ENCODE measurements around the gene HERC4. TPM values are rescaled to one million over a fixed set of nuclear protein-coding genes. Genes with fewer than 3 reads are reported as not detected.

The HERC4 gene
- total and polyA plus RNA-seq, 2 donors (not counting 1 experiment from before 2014, with no cell fraction given), result 53.1 to 140 TPM

- H3K4me2 ChIP-seq (ENCODE audit: extremely low read depth, insufficient read depth, low read length), result no peak overlapping the region
- peaks cover 9% of the 10 kb centered on the region for H3K4me1 ChIP-seq (ENCODE audit: control insufficient read depth, extremely low read depth, insufficient read depth, low read length)
- TF ChIP-seq EZH2 (IDR thresholded peaks at IDR 0.05; ENCODE audit: low read length, missing control alignments), result no peak
- H3K27me3 ChIP-seq (ENCODE audit: control insufficient read depth, insufficient read depth, low read length), result no peaks in the 10 kb centered on the region
- no peaks in the 10 kb centered on the region for H3K79me2 ChIP-seq (ENCODE audit: control insufficient read depth, insufficient read depth, low read length)
- no peak overlapping the region for H3K4me3 ChIP-seq (replicated peaks in 1 of 4; ENCODE audit: control extremely low read depth in 1 of 4, insufficient read depth in 1 of 4, low read depth in 3 of 4, low read length in 4 of 4)
- DNase-seq (ENCODE audit: low read depth in 2 of 2), result no peak
- H3K9me3 ChIP-seq (ENCODE audit: control insufficient read depth, insufficient read depth, low read depth, low read length), result no peaks in the 10 kb centered on the region
- H4K20me1 ChIP-seq (ENCODE audit: control insufficient read depth, extremely low read depth, insufficient read depth, low read length), result no peaks in the 10 kb centered on the region
- no peaks in the 10 kb centered on the region for H3K36me3 ChIP-seq (ENCODE audit: control insufficient read depth, insufficient read depth, low read length)
- no peak overlapping the region for H3K27ac ChIP-seq (ENCODE audit: insufficient read depth, low read length)
- no peak overlapping the region for H2AFZ ChIP-seq (ENCODE audit: low read length)
- no peak overlapping the region for H3K9ac ChIP-seq (ENCODE audit: insufficient read depth, low read length)
Measured at GRCh38 chr10:68103901-68104300, 28.8 kb upstream of the HERC4 start.

GRCh38 chr10:68103261-68103878 is 28.3 kb upstream of the HERC4 start:
- Histone ChIP-seq H2AFZ (ENCODE audit: low read length) (no peak overlapping the region), H3K9ac (ENCODE audit: insufficient read depth, low read length) (no peak overlapping the region), H3K79me2 (ENCODE audit: control insufficient read depth, insufficient read depth, low read length) (no peaks in the 10 kb centered on the region), H3K27me3 (ENCODE audit: control insufficient read depth, insufficient read depth, low read length) (no peaks in the 10 kb centered on the region), H3K27ac (ENCODE audit: insufficient read depth, low read length) (no peak overlapping the region), H3K4me2 (ENCODE audit: extremely low read depth, insufficient read depth, low read length) (no peak overlapping the region), H3K4me3 (replicated peaks in 1 of 4; ENCODE audit: control extremely low read depth in 1 of 4, insufficient read depth in 1 of 4, low read depth in 3 of 4, low read length in 4 of 4) (no peak overlapping the region), H3K4me1 (ENCODE audit: control insufficient read depth, extremely low read depth, insufficient read depth, low read length) (peaks cover 9% of the 10 kb centered on the region), H4K20me1 (ENCODE audit: control insufficient read depth, extremely low read depth, insufficient read depth, low read length) (no peaks in the 10 kb centered on the region), H3K36me3 (ENCODE audit: control insufficient read depth, insufficient read depth, low read length) (no peaks in the 10 kb centered on the region), H3K9me3 (ENCODE audit: control insufficient read depth, insufficient read depth, low read depth, low read length) (no peaks in the 10 kb centered on the region)
- DNase-seq (ENCODE audit: low read depth in 2 of 2), result no peak
- TF ChIP-seq EZH2 (IDR thresholded peaks at IDR 0.05; ENCODE audit: low read length, missing control alignments), result no peak
- TF ChIP-seq CTCF (conservative IDR thresholded peaks at IDR 0.05 in 1 of 2, IDR thresholded peaks at IDR 0.05 in 1 of 2; ENCODE audit: low read depth in 1 of 2, low read length in 2 of 2), result no peak

GRCh38 chr10:68101066-68101465 is 26.0 kb upstream of the HERC4 start:
- H3K9me3 ChIP-seq (ENCODE audit: control insufficient read depth, insufficient read depth, low read depth, low read length), result no peaks in the 10 kb centered on the region

More at GRCh38 chr10:68101066-68101465, 26.0 kb upstream of the HERC4 start:
- no peak for TF ChIP-seq CTCF (conservative IDR thresholded peaks at IDR 0.05 in 1 of 2, IDR thresholded peaks at IDR 0.05 in 1 of 2; ENCODE audit: low read depth in 1 of 2, low read length in 2 of 2)
- no peak for TF ChIP-seq EZH2 (IDR thresholded peaks at IDR 0.05; ENCODE audit: low read length, missing control alignments)
- H3K27me3 ChIP-seq (ENCODE audit: control insufficient read depth, insufficient read depth, low read length), result no peaks in the 10 kb centered on the region
- H3K79me2 ChIP-seq (ENCODE audit: control insufficient read depth, insufficient read depth, low read length), result no peaks in the 10 kb centered on the region
- no peak overlapping the region for H3K4me3 ChIP-seq (replicated peaks in 1 of 4; ENCODE audit: control extremely low read depth in 1 of 4, insufficient read depth in 1 of 4, low read depth in 3 of 4, low read length in 4 of 4)
- no peaks in the 10 kb centered on the region for H4K20me1 ChIP-seq (ENCODE audit: control insufficient read depth, extremely low read depth, insufficient read depth, low read length)
- no peak overlapping the region for H2AFZ ChIP-seq (ENCODE audit: low read length)
- no peak overlapping the region for H3K4me2 ChIP-seq (ENCODE audit: extremely low read depth, insufficient read depth, low read length)
- no peaks in the 10 kb centered on the region for H3K36me3 ChIP-seq (ENCODE audit: control insufficient read depth, insufficient read depth, low read length)
- H3K27ac ChIP-seq (ENCODE audit: insufficient read depth, low read length), result no peak overlapping the region
- H3K4me1 ChIP-seq (ENCODE audit: control insufficient read depth, extremely low read depth, insufficient read depth, low read length), result peaks cover 12% of the 10 kb centered on the region
- no peak for DNase-seq (ENCODE audit: low read depth in 2 of 2)
- H3K9ac ChIP-seq (ENCODE audit: insufficient read depth, low read length), result no peak overlapping the region

Data from fibroblast of lung (primary cell).